HTERT RPE-1 (cell line): ENCODE data around the gene RTP3.

ENCODE experiments used
- in situ Hi-C: fragments of 300-500 bp; cut with MboI; formaldehyde crosslinking; loops from 4 replicates; pipeline ENCODE4 v1.14.3; 2020; ENCODE audit warnings: low sequenced_read_pairs

The RTP3 gene

GRCh38 chr3:46468753-46469600 lies 28.8 kb upstream of the RTP3 start:
- in situ Hi-C loops, result no loop called here

- in situ Hi-C loops, result no loop called here
These were observed 28.0 kb upstream of the RTP3 start for GRCh38 chr3:46469680-46470357.

- in situ Hi-C loops, result no loop called here
These were observed 26.9 kb upstream of the RTP3 start for GRCh38 chr3:46470831-46471230.

GRCh38 chr3:46471371-46471914 lies 26.3 kb upstream of the RTP3 start:
- in situ Hi-C loops, result no loop called here

GRCh38 chr3:46472736-46473135 lies 25.0 kb upstream of the RTP3 start:
- in situ Hi-C loops, result no loop called here

- in situ Hi-C loops, result no loop called here
These were observed 20.6 kb upstream of the RTP3 start for GRCh38 chr3:46477145-46477544.

- in situ Hi-C loops, result no loop called here
These were observed 20.0 kb upstream of the RTP3 start for GRCh38 chr3:46477756-46478155.

- in situ Hi-C loops, result no loop called here
These were observed 19.4 kb upstream of the RTP3 start for GRCh38 chr3:46478341-46478740.

GRCh38 chr3:46479021-46479420 lies 18.8 kb upstream of the RTP3 start:
- in situ Hi-C loops, result no loop called here

GRCh38 chr3:46479696-46480095 lies 18.1 kb upstream of the RTP3 start:
- in situ Hi-C loops, result no loop called here

GRCh38 chr3:46480491-46481195 lies 17.1 kb upstream of the RTP3 start:
- in situ Hi-C loops, result no loop called here

GRCh38 chr3:46481636-46482035 lies 16.1 kb upstream of the RTP3 start:
- in situ Hi-C loops, result no loop called here

- in situ Hi-C loops, result no loop called here
These were observed 15.0 kb upstream of the RTP3 start for GRCh38 chr3:46482632-46483350.

GRCh38 chr3:46483825-46484224 lies 14.0 kb upstream of the RTP3 start:
- in situ Hi-C loops, result no loop called here

GRCh38 chr3:46484388-46484787 lies 13.4 kb upstream of the RTP3 start:
- in situ Hi-C loops, result no loop called here

- in situ Hi-C loops, result no loop called here
These were observed 12.6 kb upstream of the RTP3 start for GRCh38 chr3:46484911-46485778.

- in situ Hi-C loops, result no loop called here
These were observed 12.0 kb upstream of the RTP3 start for GRCh38 chr3:46485779-46486175.

GRCh38 chr3:46488735-46489361 lies 8.9 kb upstream of the RTP3 start:
- in situ Hi-C loops, result no loop called here

- in situ Hi-C loops, result no loop called here
These were observed 8.4 kb upstream of the RTP3 start for GRCh38 chr3:46489381-46489780.
